NK-92 (cell line): ENCODE measurements around the gene ADIG.

Source experiments
- DNase-seq: peaks from one replicate; lab custom pipeline; 2025; ENCODE audit not compliant: unreplicated experiment; lab: John Stamatoyannopoulos, UW

Gene ADIG

GRCh38 chr20:38581013-38581412, at the start of gene ADIG:
Gene ADIG (plus strand): TSS chr20:38581197. CDS start chr20:38581251, 54 bp downstream.
- DNase-seq = no peak

GRCh38 chr20:38534756-38535155, 46.2 kb upstream of the ADIG start:
- DNase-seq = no peak

GRCh38 chr20:38536310-38536709, 44.7 kb upstream of the ADIG start:
- no peak for DNase-seq

GRCh38 chr20:38537176-38537575, 43.8 kb upstream of the ADIG start:
- no peak for DNase-seq

- no peak for DNase-seq
Observed at GRCh38 chr20:38538789-38539188, 42.2 kb upstream of the ADIG start.

GRCh38 chr20:38543014-38543906, 37.7 kb upstream of the ADIG start:
- DNase-seq = no peak

GRCh38 chr20:38545771-38546170, 35.2 kb upstream of the ADIG start:
- DNase-seq = no peak

GRCh38 chr20:38547288-38548085, 33.5 kb upstream of the ADIG start:
- no peak for DNase-seq

- DNase-seq = no peak
Observed at GRCh38 chr20:38548356-38549083, 32.5 kb upstream of the ADIG start.

- DNase-seq = no peak
Observed at GRCh38 chr20:38550274-38550673, 30.7 kb upstream of the ADIG start.

- no peak for DNase-seq
Observed at GRCh38 chr20:38551056-38551626, 29.9 kb upstream of the ADIG start.

- DNase-seq = no peak
Observed at GRCh38 chr20:38554986-38555385, 26.0 kb upstream of the ADIG start.

- no peak for DNase-seq
Observed at GRCh38 chr20:38555395-38555794, 25.6 kb upstream of the ADIG start.

GRCh38 chr20:38557174-38557573, 23.8 kb upstream of the ADIG start:
- DNase-seq = no peak

GRCh38 chr20:38558596-38559360, 22.2 kb upstream of the ADIG start:
- no peak for DNase-seq

GRCh38 chr20:38559764-38560163, 21.2 kb upstream of the ADIG start:
- DNase-seq = no peak

- no peak for DNase-seq
Observed at GRCh38 chr20:38563802-38564431, 17.1 kb upstream of the ADIG start.

- no peak for DNase-seq
Observed at GRCh38 chr20:38564680-38565079, 16.3 kb upstream of the ADIG start.

GRCh38 chr20:38566036-38566598, 14.9 kb upstream of the ADIG start:
- no peak for DNase-seq
